PC-9 (cell line): ENCODE measurements around the gene SRC. TPM values are rescaled to one million over a fixed set of nuclear protein-coding genes. Genes with fewer than 3 reads are reported as not detected.

Source experiments
- BruUV-seq: library from RNA; stranded (reverse); fragments of 400-500 nt; replicated peaks from 2 replicates; lab custom pipeline; 2021; lab: Mats Ljungman, UMichigan
- CTCF ChIA-PET: fragments of 300-600 bp; sonication (Branson Sonifier 250); formaldehyde crosslinking; loops from one replicate; lab custom pipeline; 2022; ENCODE audit warnings: antibody characterized with exemption; lab: Charles Lee
- POLR2A ChIA-PET: fragments of 300-600 bp; sonication (Branson Sonifier 250); formaldehyde crosslinking; loops from one replicate; lab custom pipeline; 2022; ENCODE audit warnings: antibody characterized with exemption; ENCODE audit not compliant: unreplicated experiment; lab: Charles Lee
- DNase-seq, 2 experiments: peaks; one replicate each; pipeline versions ENCODE4 v3.0.0 to v3.0.0-alpha.2; 2015 to 2022; ENCODE audit warnings: mixed read lengths in 1 of 2
- H2AFZ ChIP-seq: fragments of 200-600 bp; sonication (generic); 2 replicates; pipeline ENCODE4 v1.8.1; 2017; ENCODE audit warnings: antibody characterized with exemption
- H3F3A ChIP-seq: fragments of 200-600 bp; sonication (generic); 2 replicates; pipeline ENCODE4 v1.8.1; 2017; ENCODE audit warnings: antibody characterized with exemption, mild to moderate bottlenecking, low read depth; ENCODE audit not compliant: insufficient read depth
- H3K27ac ChIP-seq: fragments of 200-600 bp; sonication (generic); 2 replicates; pipeline ENCODE4 v1.6.1; 2016; ENCODE audit warnings: mixed run types
- H3K27me3 ChIP-seq: fragments of 200-600 bp; sonication (generic); 2 replicates; pipeline ENCODE4 v1.6.1; 2016; ENCODE audit warnings: low read depth, mixed run types; ENCODE audit not compliant: insufficient read depth
- H3K36me3 ChIP-seq: fragments of 200-600 bp; sonication (generic); 2 replicates; pipeline ENCODE4 v1.6.1; 2016; ENCODE audit warnings: low read depth, mixed run types
- H3K4me1 ChIP-seq: fragments of 200-600 bp; sonication (generic); replicated peaks from 2 replicates; pipeline ENCODE4 v1.6.1; 2016; ENCODE audit warnings: mixed run types; ENCODE audit not compliant: insufficient read depth
- H3K4me2 ChIP-seq: fragments of 200-600 bp; sonication (generic); 2 replicates; pipeline ENCODE4 v1.6.1; 2017; ENCODE audit warnings: mixed run types
- H3K4me3 ChIP-seq: fragments of 200-600 bp; sonication (generic); 2 replicates; pipeline ENCODE4 v1.6.1; 2016; ENCODE audit warnings: mixed run types
- H3K79me2 ChIP-seq: fragments of 200-600 bp; sonication (generic); 2 replicates; pipeline ENCODE4 v1.6.1; 2017; ENCODE audit warnings: low read depth, mixed run types
- H3K9me2 ChIP-seq: fragments of 200-600 bp; sonication (generic); 2 replicates; pipeline ENCODE4 v1.8.1; 2017; ENCODE audit warnings: mild to moderate bottlenecking; ENCODE audit not compliant: insufficient read depth
- H3K9me3 ChIP-seq: fragments of 200-600 bp; sonication (generic); 2 replicates; pipeline ENCODE4 v1.8.1; 2016; ENCODE audit warnings: low read depth; ENCODE audit not compliant: insufficient read depth
- H4K20me1 ChIP-seq: fragments of 200-600 bp; sonication (generic); 2 replicates; pipeline ENCODE4 v1.8.1; 2017; ENCODE audit not compliant: insufficient read depth
- EZH2 ChIP-seq: fragments of 200-600 bp; sonication (generic); IDR thresholded peaks from 2 replicates; pipeline ENCODE4 v1.8.0; 2017; ENCODE audit warnings: antibody characterized with exemption, low read depth
- intact Hi-C: fragments of 100-400 bp; cut with micrococcal nuclease; formaldehyde crosslinking; loops from one replicate; pipeline ENCODE4 v1.10.0; 2022; ENCODE audit not compliant: unreplicated experiment
- total RNA-seq: library from RNA; stranded (reverse); gene quantifications from 2 replicates; pipeline ENCODE4 v1.2.3, GENCODE V29; 2021
- TF ChIP-seq, protein P1 (sequence below): fragments of 200-600 bp; sonication (generic); conservative IDR thresholded peaks from 2 replicates; pipeline ENCODE4 v1.6.1; 2017; ENCODE audit warnings: mixed run types, antibody characterized with exemption, mild to moderate bottlenecking, moderate library complexity

Gene SRC
- total RNA-seq, 1 experiment from 2014 or later: 58.4 TPM

DNA sequence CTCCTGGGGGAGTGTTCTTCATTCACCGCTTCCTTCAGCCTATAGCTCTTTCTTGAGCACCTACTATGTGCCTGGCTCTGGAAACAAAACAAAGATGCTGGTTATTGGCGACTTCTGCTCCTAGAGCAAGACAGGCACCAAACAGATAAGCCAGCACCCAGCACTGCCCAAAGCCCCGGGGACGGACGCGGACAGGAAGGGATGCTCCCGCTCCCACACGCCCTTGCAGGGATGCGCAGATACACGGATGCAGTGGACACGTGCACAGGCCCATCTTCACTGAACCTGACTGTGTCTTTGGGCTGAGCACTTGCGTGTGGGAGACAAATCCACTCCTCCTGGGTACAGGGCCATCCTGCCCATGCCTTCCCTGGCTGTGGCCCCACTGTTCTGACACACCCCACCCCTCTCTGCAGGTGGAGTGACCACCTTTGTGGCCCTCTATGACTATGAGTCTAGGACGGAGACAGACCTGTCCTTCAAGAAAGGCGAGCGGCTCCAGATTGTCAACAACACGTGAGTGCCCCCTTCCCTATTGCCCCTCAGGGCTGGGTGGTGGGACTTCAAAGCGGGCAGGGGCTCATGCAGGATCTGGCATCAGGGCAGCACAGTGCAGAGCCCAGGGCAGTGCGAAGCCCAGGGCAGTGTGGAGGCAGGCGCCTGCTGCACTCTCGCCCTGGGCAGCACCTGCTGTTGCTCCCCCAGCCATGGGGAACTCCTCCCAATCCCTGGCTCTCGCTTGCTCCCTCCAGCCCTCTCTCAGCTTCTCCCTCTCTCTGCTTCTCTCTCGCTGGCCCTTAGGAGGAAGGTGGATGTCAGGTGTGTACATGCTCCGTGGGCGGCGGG, 39.9 kb downstream of the SRC start:
- Histone ChIP-seq H3K4me1 (no peaks in the 10 kb centered on the region), H3F3A (peaks cover 11% of the 10 kb centered on the region; the same call in 1 of the 2 replicates), H3K27me3 (no peaks in the 10 kb centered on the region), H2AFZ (no peak overlapping the region), H3K9me2 (no peaks in the 10 kb centered on the region), H3K4me2 (no peak overlapping the region), H3K27ac (no peak overlapping the region), H3K79me2 (no peaks in the 10 kb centered on the region), H3K4me3 (no peak overlapping the region), H3K9me3 (no peaks in the 10 kb centered on the region), H4K20me1 (0 out of 2 replicates have a peak, but pooled peaks cover 3% of the 10 kb centered on the region), H3K36me3 (no peaks in the 10 kb centered on the region)
- intact Hi-C loops: loop anchor here (2.0 kb wide), 1 partner anchor 117 kb away; no protein-coding TSS in a partner anchor
- DNase-seq: no peak
- TF ChIP-seq EZH2: no peak
- TF ChIP-seq, protein P1, sequence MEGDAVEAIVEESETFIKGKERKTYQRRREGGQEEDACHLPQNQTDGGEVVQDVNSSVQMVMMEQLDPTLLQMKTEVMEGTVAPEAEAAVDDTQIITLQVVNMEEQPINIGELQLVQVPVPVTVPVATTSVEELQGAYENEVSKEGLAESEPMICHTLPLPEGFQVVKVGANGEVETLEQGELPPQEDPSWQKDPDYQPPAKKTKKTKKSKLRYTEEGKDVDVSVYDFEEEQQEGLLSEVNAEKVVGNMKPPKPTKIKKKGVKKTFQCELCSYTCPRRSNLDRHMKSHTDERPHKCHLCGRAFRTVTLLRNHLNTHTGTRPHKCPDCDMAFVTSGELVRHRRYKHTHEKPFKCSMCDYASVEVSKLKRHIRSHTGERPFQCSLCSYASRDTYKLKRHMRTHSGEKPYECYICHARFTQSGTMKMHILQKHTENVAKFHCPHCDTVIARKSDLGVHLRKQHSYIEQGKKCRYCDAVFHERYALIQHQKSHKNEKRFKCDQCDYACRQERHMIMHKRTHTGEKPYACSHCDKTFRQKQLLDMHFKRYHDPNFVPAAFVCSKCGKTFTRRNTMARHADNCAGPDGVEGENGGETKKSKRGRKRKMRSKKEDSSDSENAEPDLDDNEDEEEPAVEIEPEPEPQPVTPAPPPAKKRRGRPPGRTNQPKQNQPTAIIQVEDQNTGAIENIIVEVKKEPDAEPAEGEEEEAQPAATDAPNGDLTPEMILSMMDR: no peak
- BruUV-seq: no TSS peak
- ChIA-PET CTCF (interaction anchor here (0.5 to 0.6 kb wide), 3 partner anchors 15 to 610 kb away, joined by 3 to 4 read pairs (median 4); no protein-coding TSS in a partner anchor), POLR2A (interaction anchor here (0.6 kb wide), 1 partner anchor 97 kb away, joined by 4 read pairs; the partner anchor contains the start of gene MANBAL)

GRCh38 chr20:37386505-37387251, 40.7 kb downstream of the SRC start:
- BruUV-seq: no TSS peak
- POLR2A ChIA-PET: no interaction called here
- CTCF ChIA-PET: no interaction called here
- no peak overlapping the region for H2AFZ ChIP-seq
- no peaks in the 10 kb centered on the region for H3K9me3 ChIP-seq
- DNase-seq: no peak
- H3K4me2 ChIP-seq: no peak overlapping the region
- no peaks in the 10 kb centered on the region for H3K27me3 ChIP-seq
- TF ChIP-seq EZH2: no peak
- TF ChIP-seq, protein P1: no peak
- H3K4me1 ChIP-seq: no peaks in the 10 kb centered on the region
- no peak overlapping the region for H3K27ac ChIP-seq
- H3K4me3 ChIP-seq: no peak overlapping the region
- H3K36me3 ChIP-seq: no peaks in the 10 kb centered on the region
- H3K79me2 ChIP-seq: no peaks in the 10 kb centered on the region
- intact Hi-C loops: no loop called here
- 0 out of 2 replicates have a peak, but pooled peaks cover 3% of the 10 kb centered on the region for H4K20me1 ChIP-seq
- peaks cover 8% of the 10 kb centered on the region; the same call in 1 of the 2 replicates for H3F3A ChIP-seq
- H3K9me2 ChIP-seq: no peaks in the 10 kb centered on the region

DNA sequence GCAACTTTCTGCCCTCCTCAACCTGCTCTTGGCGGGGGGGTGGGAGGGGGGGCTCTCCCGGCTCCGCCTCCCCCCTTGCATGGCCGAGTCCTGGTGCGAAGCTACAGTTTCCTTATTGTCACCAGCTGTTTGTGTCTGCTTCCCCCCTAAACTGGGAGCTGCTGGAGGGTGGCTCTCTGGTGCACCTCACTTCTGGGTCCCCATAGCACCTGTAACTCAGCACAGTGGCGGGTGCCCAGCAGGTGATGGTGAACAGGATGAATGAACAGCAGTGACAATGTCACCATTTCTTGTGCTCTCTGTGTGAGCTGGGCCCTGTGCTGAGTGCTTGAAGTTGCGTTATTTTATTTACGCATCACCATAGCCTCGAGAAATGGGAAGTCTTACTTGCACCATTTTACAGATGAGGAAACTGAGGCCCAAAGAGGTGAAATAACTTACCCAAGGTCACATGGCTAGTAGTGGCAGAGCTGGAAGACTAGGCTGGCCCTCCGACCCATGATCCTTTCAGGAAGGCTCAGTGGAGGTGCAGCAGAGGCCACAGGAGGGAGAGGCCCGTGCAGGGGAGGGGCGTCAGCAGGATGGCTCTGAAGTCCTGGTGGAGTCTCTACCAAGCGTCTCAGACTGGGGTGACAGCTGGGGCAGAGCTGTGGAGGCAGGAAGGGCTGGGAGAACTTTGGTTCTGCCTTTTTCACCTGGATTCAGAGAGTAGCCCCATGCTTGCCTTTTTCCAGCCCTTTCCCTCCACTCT, 41.8 kb downstream of the SRC start:
- no TSS peak for BruUV-seq
- H3K9me3 ChIP-seq: no peaks in the 10 kb centered on the region
- no peaks in the 10 kb centered on the region for H3K27me3 ChIP-seq
- TF ChIP-seq EZH2: no peak
- TF ChIP-seq, protein P1: no peak
- intact Hi-C loops: no loop called here
- H3K79me2 ChIP-seq: no peaks in the 10 kb centered on the region
- POLR2A ChIA-PET: no interaction called here
- no peak overlapping the region for H3K4me3 ChIP-seq
- no peaks in the 10 kb centered on the region for H3K36me3 ChIP-seq
- H2AFZ ChIP-seq: no peak overlapping the region
- CTCF ChIA-PET: no interaction called here
- no peaks in the 10 kb centered on the region for H3K4me1 ChIP-seq
- H4K20me1 ChIP-seq: 0 out of 2 replicates have a peak, but pooled peaks cover 3% of the 10 kb centered on the region
- H3K4me2 ChIP-seq: no peak overlapping the region
- no peaks in the 10 kb centered on the region for H3K9me2 ChIP-seq
- no peak overlapping the region for H3K27ac ChIP-seq
- no peak for DNase-seq
- H3F3A ChIP-seq: peaks cover 8% of the 10 kb centered on the region; the same call in 1 of the 2 replicates
